ENCODE data around the gene SSR2.

Gene SSR2

GRCh38 chr1:156020293-156021092 is at the start of gene SSR2:
Gene SSR2 (minus strand): TSS chr1:156020951. CDS start chr1:156020167, 784 bp downstream.
- DNase-seq (ENCODE audit: low read depth in 2 of 2): peak; percentile 62 to 67

GRCh38 chr1:156070548-156070947 is 49.8 kb upstream of the SSR2 start:
- no peak for DNase-seq (ENCODE audit: low read depth in 2 of 2)

- no peak for DNase-seq (ENCODE audit: low read depth in 2 of 2)
Measured at GRCh38 chr1:156069490-156070455, 49.0 kb upstream of the SSR2 start.

GRCh38 chr1:156067262-156067661 is 46.5 kb upstream of the SSR2 start:
- DNase-seq (ENCODE audit: low read depth in 2 of 2): no peak

GRCh38 chr1:156065871-156066270 is 45.1 kb upstream of the SSR2 start:
- DNase-seq (ENCODE audit: low read depth in 2 of 2): no peak

GRCh38 chr1:156065212-156065611 is 44.5 kb upstream of the SSR2 start:
- DNase-seq (ENCODE audit: low read depth in 2 of 2): no peak

GRCh38 chr1:156064615-156065014 is 43.9 kb upstream of the SSR2 start:
- no peak for DNase-seq (ENCODE audit: low read depth in 2 of 2)

- DNase-seq (ENCODE audit: low read depth in 2 of 2): no peak
Measured at GRCh38 chr1:156063997-156064285, 43.2 kb upstream of the SSR2 start.

GRCh38 chr1:156062189-156062588 is 41.4 kb upstream of the SSR2 start:
- no peak for DNase-seq (ENCODE audit: low read depth in 2 of 2)

GRCh38 chr1:156060937-156061636 is 40.3 kb upstream of the SSR2 start, which contains the start of gene RAB25:
Gene RAB25 (plus strand): TSS chr1:156061160. CDS start chr1:156061401, 241 bp downstream.
- no peak for DNase-seq (ENCODE audit: low read depth in 2 of 2)

GRCh38 chr1:156056326-156056849 is 35.6 kb upstream of the SSR2 start:
- DNase-seq (ENCODE audit: low read depth in 2 of 2): no peak

GRCh38 chr1:156055281-156056048 is 34.7 kb upstream of the SSR2 start:
- DNase-seq (ENCODE audit: low read depth in 2 of 2): no peak

- DNase-seq (ENCODE audit: low read depth in 2 of 2): peak; percentile 88 to 89
Measured at GRCh38 chr1:156054500-156055280, 33.9 kb upstream of the SSR2 start, which contains the start of gene LAMTOR2. Gene LAMTOR2 (plus strand): TSS chr1:156054782. CDS start chr1:156054890, 108 bp downstream.

GRCh38 chr1:156053768-156054499 is 33.2 kb upstream of the SSR2 start, which contains the start of gene UBQLN4:
Gene UBQLN4 (minus strand): TSS chr1:156053798. CDS start chr1:156053701, 97 bp downstream.
- peak; percentile 56 to 60 for DNase-seq (ENCODE audit: low read depth in 2 of 2)

GRCh38 chr1:156052862-156053767 is 32.4 kb upstream of the SSR2 start:
- no peak for DNase-seq (ENCODE audit: low read depth in 2 of 2)

- no peak for DNase-seq (ENCODE audit: low read depth in 2 of 2)
Measured at GRCh38 chr1:156051011-156051725, 30.4 kb upstream of the SSR2 start.

- no peak for DNase-seq (ENCODE audit: low read depth in 2 of 2)
Measured at GRCh38 chr1:156050376-156050775, 29.6 kb upstream of the SSR2 start.

Measured in fibroblast of skin of left biceps (primary cell).